ENCODE results near the gene ZNF268. TPM values are rescaled to one million over a fixed set of nuclear protein-coding genes. Genes with fewer than 3 reads are reported as not detected.
"Not testable (repeated sequence)": the region's sequence is repeated elsewhere in the genome, so short reads cannot be mapped to it uniquely, and the experiment has no call there.

ZNF268 gene
- total and polyA plus RNA-seq, 2 experiments from 2014 or later, result 13.9 to 18.8 TPM

GRCh38 chr12:133235401-133236112, 54.3 kb downstream of the ZNF268 start, which contains the start of gene ANHX:
ANHX (minus strand) TSS chr12:133235877; CDS start chr12:133234356, 1,521 bp downstream.
- Histone ChIP-seq H3K9ac (no peak within 1 kb of the TSS), H3K36me3 (ENCODE audit: low read depth) (no peaks in the 10 kb centered on the region), H3K4me2 (ENCODE audit: unreplicated experiment) (no peak within 1 kb of the TSS), H2AFZ (no peak within 1 kb of the TSS), H4K20me1 (ENCODE audit: insufficient read depth) (no peaks in the 10 kb centered on the region), H3F3A (ENCODE audit: insufficient read depth) (no peaks in the 10 kb centered on the region), H3K79me2 (ENCODE audit: insufficient read depth) (no peaks in the 10 kb centered on the region), H3K4me3 (no peak within 1 kb of the TSS), H3K9me3 (ENCODE audit: low read depth) (no peaks in the 10 kb centered on the region), H3K27me3 (replicated peaks; ENCODE audit: insufficient read depth) (no peaks in the 10 kb centered on the region), H3K27ac (no peak within 1 kb of the TSS), H3K4me1 (ENCODE audit: insufficient read depth) (no peaks in the 10 kb centered on the region), H3K9me2 (ENCODE audit: insufficient read depth) (no peaks in the 10 kb centered on the region)
- 46 to 55% methylated on average over 5 to 46 of the region's 61 CpGs for WGBS, 2 experiments (ENCODE audit: low coverage in 1 of 2, low lambda C conversion rate in 2 of 2, missing lambda C conversion rate in 2 of 2)
- no peak for DNase-seq
- TF ChIP-seq EZH2phosphoT487 (IDR thresholded peaks at IDR 0.05; ENCODE audit: insufficient read depth, low read depth) (no peak), EZH2 (IDR thresholded peaks at IDR 0.05; ENCODE audit: insufficient read depth, poor library complexity, severe bottlenecking) (no peak)
- in situ Hi-C loops (cut with MboI), result no loop called here

GRCh38 chr12:133236144-133236543, 54.8 kb downstream of the ZNF268 start:
- Histone ChIP-seq H3K4me3 (no peak overlapping the region), H3K27me3 (replicated peaks; ENCODE audit: insufficient read depth) (no peaks in the 10 kb centered on the region), H3F3A (ENCODE audit: insufficient read depth) (no peaks in the 10 kb centered on the region), H3K4me2 (ENCODE audit: unreplicated experiment) (no peak overlapping the region), H3K79me2 (ENCODE audit: insufficient read depth) (no peaks in the 10 kb centered on the region), H3K9ac (no peak overlapping the region), H3K27ac (no peak overlapping the region), H3K36me3 (ENCODE audit: low read depth) (no peaks in the 10 kb centered on the region), H3K9me2 (ENCODE audit: insufficient read depth) (no peaks in the 10 kb centered on the region), H4K20me1 (ENCODE audit: insufficient read depth) (no peaks in the 10 kb centered on the region), H3K9me3 (ENCODE audit: low read depth) (no peaks in the 10 kb centered on the region), H2AFZ (no peak overlapping the region), H3K4me1 (ENCODE audit: insufficient read depth) (no peaks in the 10 kb centered on the region)
- in situ Hi-C loops (cut with MboI), result no loop called here
- TF ChIP-seq EZH2 (IDR thresholded peaks at IDR 0.05; ENCODE audit: insufficient read depth, poor library complexity, severe bottlenecking), result no peak
- TF ChIP-seq EZH2phosphoT487 (IDR thresholded peaks at IDR 0.05; ENCODE audit: insufficient read depth, low read depth), result no peak
- 67 to 82% methylated on average over 12 to 27 of the region's 44 CpGs for WGBS, 2 experiments (ENCODE audit: low coverage in 1 of 2, low lambda C conversion rate in 2 of 2, missing lambda C conversion rate in 2 of 2)
- no peak for DNase-seq

DNA sequence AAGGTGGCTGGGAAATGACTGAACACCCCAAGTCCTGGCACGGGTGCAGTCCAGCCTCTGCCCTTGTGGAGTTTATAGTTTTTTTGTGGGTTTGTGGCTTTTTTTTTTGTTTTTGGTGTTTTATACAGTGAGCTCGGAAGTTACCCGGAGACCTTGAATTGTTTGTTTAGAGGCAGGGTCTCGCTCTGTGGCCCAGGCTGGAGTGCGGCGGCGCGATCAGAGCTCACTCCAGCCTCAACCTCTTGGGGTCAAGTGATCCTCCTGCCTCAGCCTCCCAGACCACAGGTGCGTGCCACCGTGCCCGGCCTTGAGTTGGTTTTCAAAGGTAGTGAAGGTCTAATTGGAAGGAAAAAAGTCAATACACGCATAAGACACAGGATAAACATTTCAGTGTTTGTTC, 55.3 kb downstream of the ZNF268 start:
- no peak overlapping the region for H3K9ac ChIP-seq
- no peaks in the 10 kb centered on the region for H3K79me2 ChIP-seq (ENCODE audit: insufficient read depth)
- H3K9me3 ChIP-seq (ENCODE audit: low read depth), result no peaks in the 10 kb centered on the region
- H3K27ac ChIP-seq, result no peak overlapping the region
- H4K20me1 ChIP-seq (ENCODE audit: insufficient read depth), result no peaks in the 10 kb centered on the region
- no peaks in the 10 kb centered on the region for H3F3A ChIP-seq (ENCODE audit: insufficient read depth)
- no peak for DNase-seq
- no peaks in the 10 kb centered on the region for H3K36me3 ChIP-seq (ENCODE audit: low read depth)
- H2AFZ ChIP-seq, result no peak overlapping the region
- no peak overlapping the region for H3K4me2 ChIP-seq (ENCODE audit: unreplicated experiment)
- in situ Hi-C loops (cut with MboI), result no loop called here
- no peak overlapping the region for H3K4me3 ChIP-seq
- H3K9me2 ChIP-seq (ENCODE audit: insufficient read depth), result no peaks in the 10 kb centered on the region
- 73 to 76% methylated on average over 12 of the region's 12 CpGs for WGBS, 2 experiments (ENCODE audit: low coverage in 1 of 2, low lambda C conversion rate in 2 of 2, missing lambda C conversion rate in 2 of 2)
- no peaks in the 10 kb centered on the region for H3K27me3 ChIP-seq (replicated peaks; ENCODE audit: insufficient read depth)
- TF ChIP-seq EZH2 (IDR thresholded peaks at IDR 0.05; ENCODE audit: insufficient read depth, poor library complexity, severe bottlenecking) (no peak), EZH2phosphoT487 (IDR thresholded peaks at IDR 0.05; ENCODE audit: insufficient read depth, low read depth) (no peak)
- H3K4me1 ChIP-seq (ENCODE audit: insufficient read depth), result no peaks in the 10 kb centered on the region

- H3K4me2 ChIP-seq (ENCODE audit: unreplicated experiment), result no peak overlapping the region
- H2AFZ ChIP-seq, result no peak overlapping the region
- no peaks in the 10 kb centered on the region for H3K27me3 ChIP-seq (replicated peaks; ENCODE audit: insufficient read depth)
- TF ChIP-seq EZH2phosphoT487 (IDR thresholded peaks at IDR 0.05; ENCODE audit: insufficient read depth, low read depth) (no peak), EZH2 (IDR thresholded peaks at IDR 0.05; ENCODE audit: insufficient read depth, poor library complexity, severe bottlenecking) (no peak)
- H3K4me3 ChIP-seq, result no peak overlapping the region
- H3K9me2 ChIP-seq (ENCODE audit: insufficient read depth), result no peaks in the 10 kb centered on the region
- no peaks in the 10 kb centered on the region for H3F3A ChIP-seq (ENCODE audit: insufficient read depth)
- H3K4me1 ChIP-seq (ENCODE audit: insufficient read depth), result no peaks in the 10 kb centered on the region
- 21 to 25% methylated on average over 6 of the region's 6 CpGs for WGBS, 2 experiments (ENCODE audit: low coverage in 1 of 2, low lambda C conversion rate in 2 of 2, missing lambda C conversion rate in 2 of 2)
- H3K27ac ChIP-seq, result no peak overlapping the region
- H3K9me3 ChIP-seq (ENCODE audit: low read depth), result no peaks in the 10 kb centered on the region
- no peak for DNase-seq
- no peaks in the 10 kb centered on the region for H3K79me2 ChIP-seq (ENCODE audit: insufficient read depth)
- in situ Hi-C loops (cut with MboI), result no loop called here
- no peaks in the 10 kb centered on the region for H4K20me1 ChIP-seq (ENCODE audit: insufficient read depth)
- no peaks in the 10 kb centered on the region for H3K36me3 ChIP-seq (ENCODE audit: low read depth)
- H3K9ac ChIP-seq, result no peak overlapping the region
These were observed 70.4 kb downstream of the ZNF268 start for GRCh38 chr12:133251732-133252131.

DNA sequence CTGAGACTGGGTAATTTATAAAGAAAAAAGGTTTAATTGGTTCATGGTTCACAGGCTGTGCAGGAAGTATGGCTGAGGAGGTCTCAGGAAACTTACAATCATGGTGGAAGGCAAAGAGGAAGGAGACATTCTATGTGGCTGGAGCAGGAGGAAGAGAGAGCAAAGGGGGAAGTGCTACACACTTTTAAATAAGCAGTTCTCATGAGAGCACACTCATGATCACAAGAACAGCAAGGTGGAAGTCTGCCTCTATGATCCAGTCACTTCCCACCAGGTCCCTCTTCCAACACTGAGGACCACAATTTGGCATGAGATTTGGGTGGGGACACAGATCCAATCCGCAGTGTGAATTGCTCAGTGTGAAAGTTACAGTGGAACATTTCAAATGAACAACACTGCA, 74.5 kb downstream of the ZNF268 start:
- H3K4me3 ChIP-seq; H3K4me2 ChIP-seq (ENCODE audit: unreplicated experiment); H3K27ac ChIP-seq; H3K79me2 ChIP-seq (ENCODE audit: insufficient read depth); H3K9me3 ChIP-seq (ENCODE audit: low read depth); H2AFZ ChIP-seq; H3K9ac ChIP-seq; H3K4me1 ChIP-seq (ENCODE audit: insufficient read depth); H4K20me1 ChIP-seq (ENCODE audit: insufficient read depth); DNase-seq; H3K36me3 ChIP-seq (ENCODE audit: low read depth); H3F3A ChIP-seq (ENCODE audit: insufficient read depth); H3K9me2 ChIP-seq (ENCODE audit: insufficient read depth); H3K27me3 ChIP-seq (replicated peaks; ENCODE audit: insufficient read depth); in situ Hi-C loops (cut with MboI): not testable (repeated sequence)
- 58 to 77% methylated on average over 1 of the region's 1 CpG for WGBS, 2 experiments (ENCODE audit: low coverage in 1 of 2, low lambda C conversion rate in 2 of 2, missing lambda C conversion rate in 2 of 2)
